Measurements from ENCODE around the gene DRAXIN.

- TF ChIP-seq POLR2AphosphoS5 (IDR thresholded peaks at IDR 0.05; ENCODE audit: borderline replicate concordance, low read depth, low read length) (no peak), EZH2 (IDR thresholded peaks at IDR 0.05) (no peak), FOXP2 (optimal IDR thresholded peaks at IDR 0.05; ENCODE audit: control extremely low read depth, extremely low read length, insufficient read depth) (no peak)
Measured at GRCh38 chr1:11659748-11660147, 31.8 kb upstream of the DRAXIN start.

Data from SK-N-MC (cell line).